Ascending aorta (tissue), 2 donors: ENCODE measurements around the gene NR1I2. TPM values are rescaled to one million over a fixed set of nuclear protein-coding genes. Genes with fewer than 3 reads are reported as not detected.

ENCODE experiments used
- DNase-seq, 2 donors: peaks; one replicate each; pipeline ENCODE4 v3.0.0-alpha.2; 2019; ENCODE audit warnings: low spot score in 2 of 2
- H3K27ac ChIP-seq, 2 donors: fragments of 200-600 bp; sonication (generic); one replicate each; pipeline ENCODE4 v1.5.1; 2016 to 2017; ENCODE audit warnings: mild to moderate bottlenecking in 1 of 2
- H3K27me3 ChIP-seq: fragments of 200-600 bp; sonication (generic); one replicate; pipeline ENCODE4 v1.5.1; 2017
- H3K36me3 ChIP-seq, 2 donors: fragments of 200-600 bp; sonication (generic); one replicate each; pipeline ENCODE4 v1.5.1; 2016
- H3K4me1 ChIP-seq, 2 donors: fragments of 200-600 bp; sonication (generic); one replicate each; pipeline ENCODE4 v1.5.1; 2016 to 2017; ENCODE audit warnings: mild to moderate bottlenecking in 1 of 2
- H3K4me3 ChIP-seq, 2 donors: fragments of 200-600 bp; sonication (generic); one replicate each; pipeline ENCODE4 v1.5.1; 2016 to 2017; ENCODE audit warnings: mild to moderate bottlenecking in 1 of 2
- H3K9me3 ChIP-seq, 2 donors: fragments of 200-600 bp; sonication (generic); one replicate each; pipeline ENCODE4 v1.5.1; 2016
- intact Hi-C: fragments of 100-400 bp; cut with DNase I; formaldehyde crosslinking; loops from one replicate; pipeline ENCODE4 v1.15.1; 2023
- total RNA-seq: library from RNA; depleted of rRNA; stranded (reverse); fragments of >200 nt; gene quantifications from one replicate; pipeline ENCODE4 v1.1.0, GENCODE V29; 2016
- TF ChIP-seq, protein P1 (sequence below), 3 experiments: fragments of 200-600 bp in 2 of 3; fragments of 450-650 bp in 1 of 3; sonication (generic) in 2 of 3; IDR thresholded peaks; one replicate each; pipeline ENCODE4 v1.5.1; 2016 to 2019; ENCODE audit warnings: antibody characterized with exemption in 3 of 3, mild to moderate bottlenecking in 1 of 3, moderate library complexity in 1 of 3

Gene NR1I2
- total RNA-seq, 1 donor from 2014 or later: not detected

DNA sequence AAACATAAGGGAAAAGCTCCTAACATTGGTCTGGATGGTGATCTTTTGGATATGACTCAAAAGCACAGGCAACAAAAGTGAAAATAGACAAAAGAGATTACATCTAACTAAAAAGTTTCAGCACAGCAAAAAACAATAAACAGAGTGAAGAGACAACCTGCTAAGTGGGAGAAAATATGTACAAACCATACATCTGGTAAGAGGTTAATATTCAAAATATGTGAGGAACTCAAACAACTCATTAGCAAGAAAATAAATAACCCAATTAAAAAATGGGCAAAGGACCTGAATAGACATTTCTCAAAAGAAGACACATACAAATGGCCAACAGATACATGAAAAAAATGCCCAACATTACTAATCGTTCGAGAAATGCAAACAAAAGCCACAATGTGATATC lies 19.0 kb upstream of the NR1I2 start:
- TF ChIP-seq, protein P1, sequence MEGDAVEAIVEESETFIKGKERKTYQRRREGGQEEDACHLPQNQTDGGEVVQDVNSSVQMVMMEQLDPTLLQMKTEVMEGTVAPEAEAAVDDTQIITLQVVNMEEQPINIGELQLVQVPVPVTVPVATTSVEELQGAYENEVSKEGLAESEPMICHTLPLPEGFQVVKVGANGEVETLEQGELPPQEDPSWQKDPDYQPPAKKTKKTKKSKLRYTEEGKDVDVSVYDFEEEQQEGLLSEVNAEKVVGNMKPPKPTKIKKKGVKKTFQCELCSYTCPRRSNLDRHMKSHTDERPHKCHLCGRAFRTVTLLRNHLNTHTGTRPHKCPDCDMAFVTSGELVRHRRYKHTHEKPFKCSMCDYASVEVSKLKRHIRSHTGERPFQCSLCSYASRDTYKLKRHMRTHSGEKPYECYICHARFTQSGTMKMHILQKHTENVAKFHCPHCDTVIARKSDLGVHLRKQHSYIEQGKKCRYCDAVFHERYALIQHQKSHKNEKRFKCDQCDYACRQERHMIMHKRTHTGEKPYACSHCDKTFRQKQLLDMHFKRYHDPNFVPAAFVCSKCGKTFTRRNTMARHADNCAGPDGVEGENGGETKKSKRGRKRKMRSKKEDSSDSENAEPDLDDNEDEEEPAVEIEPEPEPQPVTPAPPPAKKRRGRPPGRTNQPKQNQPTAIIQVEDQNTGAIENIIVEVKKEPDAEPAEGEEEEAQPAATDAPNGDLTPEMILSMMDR (IDR thresholded peaks at IDR 0.05): no peak
- H3K27ac ChIP-seq: no peak overlapping the region
- intact Hi-C loops: no loop called here
- no peaks in the 10 kb centered on the region for H3K4me1 ChIP-seq
- H3K27me3 ChIP-seq: no peaks in the 10 kb centered on the region
- H3K36me3 ChIP-seq: no peaks in the 10 kb centered on the region
- peaks cover 0 to 11% of the 10 kb centered on the region in 2 donors for H3K9me3 ChIP-seq
- H3K4me3 ChIP-seq: no peak overlapping the region
- DNase-seq: no peak

GRCh38 chr3:119763466-119763865 lies 18.4 kb upstream of the NR1I2 start:
- Histone ChIP-seq H3K4me3 (no peak overlapping the region), H3K27ac (no peak overlapping the region), H3K9me3 (peaks cover 0 to 11% of the 10 kb centered on the region in 2 donors), H3K4me1 (no peaks in the 10 kb centered on the region), H3K36me3 (no peaks in the 10 kb centered on the region), H3K27me3 (no peaks in the 10 kb centered on the region)
- TF ChIP-seq, protein P1 (IDR thresholded peaks at IDR 0.05): no peak
- no peak for DNase-seq
- intact Hi-C loops: no loop called here

- Histone ChIP-seq H3K27ac (no peak overlapping the region), H3K4me3 (no peak overlapping the region), H3K9me3 (peaks cover 0 to 6% of the 10 kb centered on the region in 2 donors), H3K4me1 (no peaks in the 10 kb centered on the region), H3K27me3 (no peaks in the 10 kb centered on the region), H3K36me3 (no peaks in the 10 kb centered on the region)
- no peak for DNase-seq
- TF ChIP-seq, protein P1 (IDR thresholded peaks at IDR 0.05): no peak
- intact Hi-C loops: no loop called here
These were observed 16.7 kb upstream of the NR1I2 start for GRCh38 chr3:119765239-119765638.

DNA sequence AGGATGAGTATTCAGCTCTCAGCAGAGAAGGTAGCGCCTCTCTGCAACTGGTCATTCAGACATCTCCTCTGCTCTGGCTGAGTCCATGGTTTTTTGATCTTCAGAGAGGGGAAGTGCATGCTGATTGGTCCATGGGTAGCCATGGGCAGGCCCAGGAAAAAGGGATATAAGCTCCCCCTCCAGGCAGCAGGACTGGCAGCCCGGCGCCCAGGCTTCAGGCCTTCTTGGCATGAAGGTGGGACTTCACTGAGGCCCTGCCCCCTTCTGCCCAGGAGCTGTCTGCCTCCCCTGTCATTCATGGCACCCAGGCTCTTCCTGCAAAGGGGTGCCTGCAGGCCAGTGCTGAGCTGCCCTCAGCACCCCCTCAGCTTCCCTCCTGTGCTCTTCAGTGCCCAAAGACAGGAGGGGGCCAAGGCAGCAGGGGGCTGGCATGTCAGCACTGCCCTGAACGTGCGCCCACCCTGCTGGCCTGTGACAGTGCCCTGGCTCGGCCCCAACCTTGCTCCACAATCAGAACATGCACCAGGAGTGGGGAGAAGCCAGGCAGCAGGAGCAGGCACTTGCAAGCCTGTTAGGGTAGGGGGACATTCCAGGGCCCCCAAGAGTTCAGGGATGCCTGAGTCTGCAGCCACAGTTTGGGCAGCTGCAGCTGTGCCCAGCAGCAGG lies 13.8 kb upstream of the NR1I2 start:
- H3K9me3 ChIP-seq: no peaks in the 10 kb centered on the region
- TF ChIP-seq, protein P1 (IDR thresholded peaks at IDR 0.05): no peak
- H3K27me3 ChIP-seq: no peaks in the 10 kb centered on the region
- H3K36me3 ChIP-seq: no peaks in the 10 kb centered on the region
- intact Hi-C loops: no loop called here
- H3K4me3 ChIP-seq: no peak overlapping the region
- DNase-seq: no peak
- no peak overlapping the region for H3K27ac ChIP-seq
- no peaks in the 10 kb centered on the region for H3K4me1 ChIP-seq

GRCh38 chr3:119768668-119769393 lies 13.1 kb upstream of the NR1I2 start:
- Histone ChIP-seq H3K27me3 (no peaks in the 10 kb centered on the region), H3K27ac (no peak overlapping the region), H3K9me3 (no peaks in the 10 kb centered on the region), H3K4me3 (no peak overlapping the region), H3K4me1 (no peaks in the 10 kb centered on the region), H3K36me3 (no peaks in the 10 kb centered on the region)
- DNase-seq: no peak
- TF ChIP-seq, protein P1 (IDR thresholded peaks at IDR 0.05): no peak
- intact Hi-C loops: no loop called here
